Smooth muscle cell (in vitro differentiated cells): ENCODE measurements around the gene KCNN4. TPM values are rescaled to one million over a fixed set of nuclear protein-coding genes. Genes with fewer than 3 reads are reported as not detected.

Source experiments
- DNase-seq: peaks from one replicate; lab custom pipeline; 2025; ENCODE audit not compliant: unreplicated experiment; lab: John Stamatoyannopoulos, UW
- H2AFZ ChIP-seq: fragments of 200-600 bp; sonication (generic); 2 replicates; pipeline ENCODE4 v1.6.0; 2016; ENCODE audit warnings: antibody characterized with exemption, low read depth, mild to moderate bottlenecking
- H3F3A ChIP-seq: fragments of 200-600 bp; sonication (generic); 2 replicates; pipeline ENCODE4 v1.6.0; 2017; ENCODE audit warnings: antibody characterized with exemption, low read depth
- H3K27ac ChIP-seq: fragments of 200-600 bp; sonication (generic); 2 replicates; pipeline ENCODE4 v1.5.1; 2016; ENCODE audit warnings: low read depth, mild to moderate bottlenecking
- H3K27me3 ChIP-seq: fragments of 200-600 bp; sonication (generic); 2 replicates; pipeline ENCODE4 v1.6.1; 2016; ENCODE audit warnings: low read depth, mild to moderate bottlenecking
- H3K36me3 ChIP-seq: fragments of 200-600 bp; sonication (generic); 2 replicates; pipeline ENCODE4 v1.5.1; 2016; ENCODE audit warnings: low read depth
- H3K4me1 ChIP-seq: fragments of 200-600 bp; sonication (generic); 2 replicates; pipeline ENCODE4 v1.5.1; 2016; ENCODE audit warnings: low read depth
- H3K4me2 ChIP-seq: fragments of 200-600 bp; sonication (generic); 2 replicates; pipeline ENCODE4 v1.6.0; 2016; ENCODE audit warnings: mild to moderate bottlenecking
- H3K4me3 ChIP-seq: fragments of 200-600 bp; sonication (generic); 2 replicates; pipeline ENCODE4 v1.5.1; 2016; ENCODE audit warnings: mild to moderate bottlenecking
- H3K79me2 ChIP-seq: fragments of 200-600 bp; sonication (generic); 2 replicates; pipeline ENCODE4 v1.6.0; 2016; ENCODE audit warnings: low read depth, mild to moderate bottlenecking
- H3K9ac ChIP-seq: fragments of 200-600 bp; sonication (generic); 2 replicates; pipeline ENCODE4 v1.6.0; 2016; ENCODE audit warnings: low read depth
- H3K9me3 ChIP-seq: fragments of 200-600 bp; sonication (generic); replicated peaks from 2 replicates; pipeline ENCODE4 v1.5.1; 2016; ENCODE audit warnings: low read depth
- H4K20me1 ChIP-seq: fragments of 200-600 bp; sonication (generic); 2 replicates; pipeline ENCODE4 v1.6.0; 2016; ENCODE audit warnings: low read depth
- CTCF ChIP-seq: fragments of 200-600 bp; sonication (generic); IDR thresholded peaks from 2 replicates; pipeline ENCODE4 v1.5.1; 2017; ENCODE audit warnings: borderline replicate concordance, mild to moderate bottlenecking, antibody characterized with exemption; ENCODE audit not compliant: insufficient read depth, poor library complexity, severe bottlenecking
- WGBS: methylation state at CpG from one replicate; pipeline ENCODE4 v1.1.7; 2016; ENCODE audit warnings: low lambda C conversion rate; 5-methylcytosine and 5-hydroxymethylcytosine counted together
- polyA plus RNA-seq: library from polyadenylated mRNA; unstranded; fragments of >200 nt; fragmentation: Nextera tagmentation; extraction: Ambion mirVana; gene quantifications from 2 replicates; pipeline ENCODE4 v1.2.1, GENCODE V29; 2016
- total RNA-seq: library from RNA; depleted of rRNA; stranded (reverse); fragments of >200 nt; gene quantifications from 2 replicates; pipeline ENCODE4 v1.2.3, GENCODE V29; 2014

KCNN4 gene
- total and polyA plus RNA-seq, 2 experiments from 2014 or later, result 1.7 to 4.0 TPM

GRCh38 chr19:43804432-43804831 is 23.7 kb upstream of the KCNN4 start:
- Histone ChIP-seq H3K4me2 (no peak overlapping the region), H3K4me1 (no peaks in the 10 kb centered on the region), H3K9ac (no peak overlapping the region), H4K20me1 (no peaks in the 10 kb centered on the region), H3K36me3 (no peaks in the 10 kb centered on the region), H3K79me2 (no peaks in the 10 kb centered on the region), H3K9me3 (no peaks in the 10 kb centered on the region), H2AFZ (no peak overlapping the region), H3K4me3 (no peak overlapping the region), H3K27ac (no peak overlapping the region), H3F3A (no peaks in the 10 kb centered on the region), H3K27me3 (peaks cover 16% of the 10 kb centered on the region)
- DNase-seq, result no peak
- WGBS, result 82% methylated on average over 2 of the region's 2 CpGs
- TF ChIP-seq CTCF, result no peak

GRCh38 chr19:43802216-43802951 is 21.6 kb upstream of the KCNN4 start, which contains the start of gene LYPD5:
TSS of gene LYPD5 (minus strand) at chr19:43802447. CDS start at chr19:43802380, 67 bp downstream.
- Histone ChIP-seq H3F3A (no peaks in the 10 kb centered on the region), H3K27me3 (peaks cover 37% of the 10 kb centered on the region), H3K36me3 (no peaks in the 10 kb centered on the region), H3K79me2 (no peaks in the 10 kb centered on the region), H4K20me1 (no peaks in the 10 kb centered on the region), H3K9ac (no peak within 1 kb of the TSS), H3K4me2 (no peak within 1 kb of the TSS), H3K9me3 (no peaks in the 10 kb centered on the region), H2AFZ (no peak within 1 kb of the TSS), H3K27ac (no peak within 1 kb of the TSS), H3K4me3 (no peak within 1 kb of the TSS), H3K4me1 (no peaks in the 10 kb centered on the region)
- DNase-seq, result no peak
- TF ChIP-seq CTCF, result no peak
- WGBS, result 62% methylated on average over 12 of the region's 12 CpGs

- no peak overlapping the region for H2AFZ ChIP-seq
Measured at GRCh38 chr19:43799502-43800142, 18.8 kb upstream of the KCNN4 start.

More at GRCh38 chr19:43799502-43800142, 18.8 kb upstream of the KCNN4 start:
- Histone ChIP-seq H4K20me1 (no peaks in the 10 kb centered on the region), H3K9ac (no peak overlapping the region), H3K4me3 (no peak overlapping the region), H3K27me3 (peaks cover 60% of the 10 kb centered on the region), H3K4me2 (no peak overlapping the region), H3K27ac (no peak overlapping the region), H3F3A (no peaks in the 10 kb centered on the region), H3K9me3 (no peaks in the 10 kb centered on the region), H3K36me3 (no peaks in the 10 kb centered on the region), H3K4me1 (no peaks in the 10 kb centered on the region), H3K79me2 (no peaks in the 10 kb centered on the region)
- WGBS, result 66% methylated on average over 6 of the region's 6 CpGs
- no peak for DNase-seq
- TF ChIP-seq CTCF, result no peak
